ENCODE results near the gene BOLA2B.
"Not testable (repeated sequence)": the region's sequence is repeated elsewhere in the genome, so short reads cannot be mapped to it uniquely, and the experiment has no call there.

Gene BOLA2B

DNA sequence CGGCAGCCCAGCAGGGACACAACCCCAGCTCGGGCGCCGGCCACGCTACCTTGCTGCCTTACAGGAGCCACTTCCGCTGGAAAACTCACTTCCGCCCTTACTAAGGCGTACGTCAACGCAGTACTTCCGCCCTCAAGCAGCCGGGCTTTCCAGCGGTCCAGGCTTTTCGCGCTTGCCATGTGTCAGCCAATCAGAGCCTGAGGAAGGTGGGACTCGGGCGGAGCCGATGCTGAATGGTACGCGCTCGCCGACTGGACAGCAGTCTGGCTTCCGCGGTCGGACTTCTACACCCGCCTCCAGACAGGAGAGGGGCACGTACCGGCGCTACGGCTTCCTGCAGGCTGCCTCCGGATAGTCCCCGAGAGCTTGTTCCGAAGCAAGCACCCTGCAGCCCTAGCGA is at the start of gene BOLA2B, which contains the start of gene SLX1A:
Gene BOLA2B, minus strand, starts transcription at position 52 of the 400 bp plus-strand sequence. CDS start 71 bp downstream, outside the sequence.
Gene SLX1A, plus strand, starts transcription at position 261 of the 400 bp plus-strand sequence. CDS start 210 bp downstream, outside the sequence.
- DNase-seq, result not testable (repeated sequence)

DNA sequence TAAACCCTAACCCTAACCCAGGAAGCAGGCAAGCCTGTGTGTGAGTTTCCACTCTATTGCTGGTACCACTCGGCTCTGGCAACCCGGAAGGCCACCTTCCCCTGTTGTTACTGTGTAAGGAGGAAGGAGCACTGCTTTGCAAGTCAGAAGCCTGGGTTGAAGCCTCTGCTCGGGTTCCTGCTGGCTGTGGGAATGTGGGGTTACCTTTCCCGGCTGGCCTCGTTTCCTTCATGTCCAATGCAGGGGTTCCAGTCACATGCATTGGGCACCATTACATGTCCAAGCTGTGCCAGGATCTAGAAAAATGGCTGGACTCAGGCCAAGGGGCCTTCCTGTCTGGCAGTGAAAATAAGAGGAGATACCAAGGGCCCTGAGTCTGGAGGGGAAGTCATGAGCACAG is 23.6 kb upstream of the BOLA2B start:
- DNase-seq, result not testable (repeated sequence)

- DNase-seq, result not testable (repeated sequence)
These were observed 17.9 kb upstream of the BOLA2B start for GRCh38 chr16:30211414-30211813.

DNA sequence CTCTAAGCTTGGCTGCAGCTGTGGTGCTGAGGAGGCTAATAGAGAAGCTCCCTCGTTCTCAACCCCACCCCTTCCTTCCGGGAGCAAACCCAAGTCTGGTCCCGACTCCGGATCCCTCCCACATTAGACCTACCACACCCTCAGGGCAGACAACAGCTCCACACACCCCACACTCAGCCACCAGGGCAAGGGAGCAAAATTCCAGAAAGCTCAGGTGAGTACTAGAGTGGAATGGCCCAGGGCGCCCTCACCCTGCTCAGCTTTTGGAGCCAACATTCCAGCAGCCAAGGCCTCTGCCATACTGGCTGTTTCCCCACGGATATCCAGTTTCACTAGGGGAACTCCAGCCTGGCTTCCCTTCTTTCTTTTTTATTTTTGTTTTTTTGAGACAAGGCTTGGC is 15.6 kb upstream of the BOLA2B start:
- not testable (repeated sequence) for DNase-seq

GRCh38 chr16:30207063-30207704 is 13.7 kb upstream of the BOLA2B start:
- DNase-seq, result not testable (repeated sequence)

GRCh38 chr16:30206252-30206651 is 12.8 kb upstream of the BOLA2B start:
- DNase-seq, result not testable (repeated sequence)

DNA sequence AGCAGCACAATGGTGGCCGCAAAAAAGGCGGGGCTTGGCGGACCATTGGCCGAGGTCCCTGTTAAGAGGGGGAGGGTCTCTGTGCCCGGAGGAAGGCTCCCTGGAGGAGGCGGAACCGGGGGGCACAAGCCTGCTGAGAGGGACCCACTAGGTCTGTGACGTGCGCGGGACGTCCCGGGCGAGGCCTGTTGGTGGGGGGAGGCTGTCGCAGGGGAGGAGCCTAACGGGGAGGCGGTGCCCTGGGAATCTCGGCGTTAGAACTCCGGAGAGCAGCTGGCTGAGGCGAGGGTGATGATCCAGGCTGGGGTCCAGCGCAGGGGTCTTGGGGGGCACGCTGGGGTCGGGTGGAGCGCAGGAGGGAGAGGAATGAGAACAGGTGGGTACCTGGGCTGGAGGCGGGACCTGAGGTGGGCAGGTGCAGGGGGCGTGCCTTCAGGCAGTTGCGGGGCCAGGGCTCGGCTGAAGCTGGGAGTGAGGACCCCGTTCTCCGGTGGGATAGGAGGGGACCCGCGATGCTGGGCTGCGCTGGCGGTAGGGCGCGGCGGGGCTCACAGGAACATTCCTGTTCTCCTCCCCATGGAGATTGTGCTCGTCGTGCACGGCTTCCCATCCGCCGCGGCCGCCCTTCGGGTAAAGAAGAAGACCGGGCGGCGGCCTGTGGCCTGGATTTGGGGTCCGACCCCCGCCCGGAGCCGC is 12.2 kb upstream of the BOLA2B start:
- DNase-seq, result not testable (repeated sequence)

GRCh38 chr16:30199608-30200343 is 6.3 kb upstream of the BOLA2B start:
- not testable (repeated sequence) for DNase-seq

- DNase-seq, result not testable (repeated sequence)
These were observed 5.6 kb upstream of the BOLA2B start, which contains the start of gene SULT1A3 for GRCh38 chr16:30199049-30199448. Gene SULT1A3 (plus strand): TSS chr16:30199255. CDS start chr16:30200729, 1,474 bp downstream.

DNA sequence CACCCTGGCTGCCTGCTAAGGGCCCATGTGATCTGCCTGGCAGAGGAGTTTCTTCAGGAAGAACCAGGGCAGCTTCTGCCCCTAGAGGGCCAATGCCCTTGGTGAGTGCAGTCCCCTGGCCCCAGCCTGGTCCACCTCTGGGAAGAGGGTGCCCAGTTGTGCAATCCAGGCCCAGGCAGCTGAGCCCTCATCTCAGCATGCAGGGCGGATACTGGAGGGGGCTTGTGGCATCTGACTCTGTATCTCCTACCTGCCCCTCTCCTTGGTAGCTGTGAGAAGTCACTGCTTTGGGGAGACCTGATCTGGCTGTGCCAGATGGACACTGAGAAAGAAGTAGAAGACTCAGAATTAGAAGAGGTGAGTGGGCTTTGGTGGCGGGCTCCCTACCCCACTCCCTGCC is 3.5 kb upstream of the BOLA2B start:
- not testable (repeated sequence) for DNase-seq

GRCh38 chr16:30194172-30194925 is 883 bp upstream of the BOLA2B start:
- not testable (repeated sequence) for DNase-seq

GRCh38 chr16:30193098-30193497 is 368 bp downstream of the BOLA2B start:
- not testable (repeated sequence) for DNase-seq

GRCh38 chr16:30191158-30191557 is 2.3 kb downstream of the BOLA2B start:
- DNase-seq, result not testable (repeated sequence)

DNA sequence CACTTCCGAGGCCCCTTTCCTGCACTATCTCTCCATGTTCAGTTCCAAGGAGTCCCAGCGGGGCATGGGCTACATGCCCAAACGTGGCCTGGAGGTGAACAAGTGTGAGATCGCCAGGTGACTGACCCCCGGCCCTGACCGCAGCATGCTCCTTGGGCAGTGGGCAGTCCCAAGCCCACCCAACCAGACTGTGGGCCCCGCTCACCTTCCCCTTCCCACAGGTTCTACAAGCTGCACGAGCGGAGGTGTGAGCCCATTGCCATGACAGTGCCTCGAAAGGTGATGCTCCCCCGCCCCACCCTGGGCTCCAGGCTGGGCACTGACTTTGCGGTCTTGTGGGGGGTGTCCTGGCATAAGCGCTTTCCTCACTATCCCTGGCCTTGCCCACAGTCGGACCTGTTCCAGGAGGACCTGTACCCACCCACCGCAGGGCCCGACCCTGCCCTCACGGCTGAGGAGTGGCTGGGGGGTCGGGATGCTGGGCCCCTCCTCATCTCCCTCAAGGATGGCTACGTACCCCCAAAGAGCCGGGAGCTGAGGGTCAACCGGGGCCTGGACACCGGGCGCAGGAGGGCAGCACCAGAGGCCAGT is 5.4 kb downstream of the BOLA2B start:
- no peak for DNase-seq

DNA sequence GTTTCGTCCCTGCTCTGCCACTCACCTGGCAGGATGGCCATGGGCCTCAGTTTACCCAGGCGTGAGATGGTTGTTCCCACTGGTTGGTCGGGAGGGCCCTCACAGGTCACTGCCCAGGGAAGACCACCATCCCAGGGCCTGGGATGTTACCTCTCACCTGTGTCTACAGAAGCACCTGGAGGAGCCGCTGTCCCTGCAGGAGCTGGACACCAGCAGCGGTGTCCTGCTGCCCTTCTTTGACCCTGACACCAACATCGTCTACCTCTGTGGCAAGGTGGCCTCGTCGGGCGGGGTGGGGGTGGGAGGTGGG is 6.0 kb downstream of the BOLA2B start:
- DNase-seq, result no peak

- no peak for DNase-seq
These were observed 6.5 kb downstream of the BOLA2B start for GRCh38 chr16:30186782-30187555.

GRCh38 chr16:30186444-30186781 is 7.1 kb downstream of the BOLA2B start:
- no peak for DNase-seq

GRCh38 chr16:30185683-30186421 is 7.6 kb downstream of the BOLA2B start:
- no peak for DNase-seq

DNA sequence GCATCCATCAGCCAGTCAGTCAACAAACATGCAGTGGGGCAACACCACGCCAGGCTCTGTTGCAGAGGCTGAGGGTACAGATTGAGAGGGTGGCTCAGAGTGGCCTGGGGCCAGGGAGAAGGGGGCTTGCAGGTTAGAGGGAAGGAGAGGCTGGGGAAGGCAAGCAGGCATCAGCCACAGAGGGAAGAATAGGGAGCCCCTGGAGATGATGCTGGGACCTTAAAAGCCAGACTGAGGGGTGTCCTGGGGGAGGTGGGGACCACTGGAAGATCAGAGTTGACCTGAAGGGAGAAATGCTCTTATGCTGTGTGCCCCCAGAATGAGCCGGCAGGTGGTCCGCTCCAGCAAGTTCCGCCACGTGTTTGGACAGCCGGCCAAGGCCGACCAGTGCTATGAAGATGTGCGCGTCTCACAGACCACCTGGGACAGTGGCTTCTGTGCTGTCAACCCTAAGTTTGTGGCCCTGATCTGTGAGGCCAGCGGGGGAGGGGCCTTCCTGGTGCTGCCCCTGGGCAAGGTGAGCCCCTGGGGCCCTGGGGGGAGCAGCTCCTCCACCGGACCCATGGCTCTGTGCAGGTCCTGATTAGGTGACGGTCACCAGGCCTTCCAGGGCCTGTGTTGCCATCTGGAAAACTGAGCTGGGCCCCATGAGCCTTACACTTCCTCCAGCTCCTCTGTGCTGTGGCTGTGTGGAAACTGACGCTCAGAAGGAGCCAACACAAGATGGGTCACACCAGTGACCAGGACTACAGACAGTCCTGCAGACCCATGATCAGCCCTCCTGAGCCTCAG is 8.4 kb downstream of the BOLA2B start:
- no peak for DNase-seq

Data from NCI-H1436 treated with DMSO at 0.1 percent for 48 hours (cell line).